NT2/D1 (cell line): ENCODE results near the gene KRT85.

Experiments
- SUZ12 ChIP-seq: IDR thresholded peaks from 2 replicates; pipeline ENCODE4 v1.6.1; 2011; ENCODE audit not compliant: insufficient read length, insufficient read depth; ENCODE audit errors: extremely low read depth
- YY1 ChIP-seq: IDR thresholded peaks from 2 replicates; pipeline ENCODE4 v1.6.1; 2011; ENCODE audit not compliant: insufficient read length, insufficient read depth

DNA sequence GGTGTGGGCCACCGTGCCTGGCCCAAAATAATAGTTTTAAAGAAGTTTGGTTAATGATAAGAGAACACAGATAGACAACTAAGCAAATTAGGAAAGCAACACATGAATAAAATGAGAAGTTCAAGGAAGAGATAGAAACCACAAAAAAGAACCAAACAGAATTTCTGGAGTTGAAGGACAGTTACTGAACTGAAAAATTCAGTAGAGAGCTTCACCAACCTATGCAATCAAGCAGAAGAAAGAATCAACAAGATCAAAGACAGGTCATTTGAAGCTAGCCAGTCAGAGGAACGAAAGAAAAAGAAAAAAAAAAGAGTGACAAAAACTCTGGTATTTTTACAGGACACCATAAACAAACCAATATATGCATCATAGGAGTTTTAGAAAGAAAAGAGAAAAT is 30.6 kb downstream of the KRT85 start:
- TF ChIP-seq SUZ12 (no peak), YY1 (no peak)
